Measurements from ENCODE around the gene PPM1F.

PPM1F gene

GRCh38 chr22:21952586-21953571, at the start of gene PPM1F:
TSS of gene PPM1F (minus strand) at chr22:21952848. CDS start at chr22:21946048, 6,800 bp downstream.
- Histone ChIP-seq H3K4me3 (ENCODE audit: low read depth, low read length) (peak within 1 kb of the TSS; percentile 82), H3K79me2 (ENCODE audit: control insufficient read depth, insufficient read depth, low read length, unreplicated experiment) (peaks cover 12% of the 10 kb centered on the region), H3K36me3 (ENCODE audit: insufficient read depth, low read length) (no peaks in the 10 kb centered on the region), H3K4me1 (ENCODE audit: control insufficient read depth, insufficient read depth, low read length, unreplicated experiment) (peaks cover under 1% of the 10 kb centered on the region), H2AFZ (ENCODE audit: low read length, unreplicated experiment) (no peak within 1 kb of the TSS), H3K27ac (ENCODE audit: low read depth, low read length) (no peak within 1 kb of the TSS), H3K27me3 (ENCODE audit: insufficient read depth, low read length) (no peaks in the 10 kb centered on the region)

GRCh38 chr22:22001664-22002525, 49.2 kb upstream of the PPM1F start:
- H3K4me3 ChIP-seq (ENCODE audit: low read depth, low read length), result no peak overlapping the region
- no peaks in the 10 kb centered on the region for H3K79me2 ChIP-seq (ENCODE audit: control insufficient read depth, insufficient read depth, low read length, unreplicated experiment)
- H3K27me3 ChIP-seq (ENCODE audit: insufficient read depth, low read length), result peaks cover 9% of the 10 kb centered on the region
- no peaks in the 10 kb centered on the region for H3K36me3 ChIP-seq (ENCODE audit: insufficient read depth, low read length)
- H3K4me1 ChIP-seq (ENCODE audit: control insufficient read depth, insufficient read depth, low read length, unreplicated experiment), result no peaks in the 10 kb centered on the region
- no peak overlapping the region for H2AFZ ChIP-seq (ENCODE audit: low read length, unreplicated experiment)
- H3K27ac ChIP-seq (ENCODE audit: low read depth, low read length), result no peak overlapping the region

- no peaks in the 10 kb centered on the region for H3K36me3 ChIP-seq (ENCODE audit: insufficient read depth, low read length)
- no peak overlapping the region for H3K4me3 ChIP-seq (ENCODE audit: low read depth, low read length)
- no peak overlapping the region for H3K27ac ChIP-seq (ENCODE audit: low read depth, low read length)
- no peaks in the 10 kb centered on the region for H3K79me2 ChIP-seq (ENCODE audit: control insufficient read depth, insufficient read depth, low read length, unreplicated experiment)
- H3K27me3 ChIP-seq (ENCODE audit: insufficient read depth, low read length), result peaks cover 9% of the 10 kb centered on the region
- H2AFZ ChIP-seq (ENCODE audit: low read length, unreplicated experiment), result no peak overlapping the region
- H3K4me1 ChIP-seq (ENCODE audit: control insufficient read depth, insufficient read depth, low read length, unreplicated experiment), result no peaks in the 10 kb centered on the region
Measured at GRCh38 chr22:21998595-21999247, 46.1 kb upstream of the PPM1F start.

- Histone ChIP-seq H2AFZ (ENCODE audit: low read length, unreplicated experiment) (no peak overlapping the region), H3K4me1 (ENCODE audit: control insufficient read depth, insufficient read depth, low read length, unreplicated experiment) (no peaks in the 10 kb centered on the region), H3K79me2 (ENCODE audit: control insufficient read depth, insufficient read depth, low read length, unreplicated experiment) (no peaks in the 10 kb centered on the region), H3K4me3 (ENCODE audit: low read depth, low read length) (no peak overlapping the region), H3K27ac (ENCODE audit: low read depth, low read length) (no peak overlapping the region), H3K36me3 (ENCODE audit: insufficient read depth, low read length) (no peaks in the 10 kb centered on the region), H3K27me3 (ENCODE audit: insufficient read depth, low read length) (peaks cover 11% of the 10 kb centered on the region)
Measured at GRCh38 chr22:21996175-21996720, 43.6 kb upstream of the PPM1F start.

GRCh38 chr22:21995660-21996059, 43.0 kb upstream of the PPM1F start:
- Histone ChIP-seq H3K79me2 (ENCODE audit: control insufficient read depth, insufficient read depth, low read length, unreplicated experiment) (no peaks in the 10 kb centered on the region), H3K36me3 (ENCODE audit: insufficient read depth, low read length) (no peaks in the 10 kb centered on the region), H2AFZ (ENCODE audit: low read length, unreplicated experiment) (no peak overlapping the region), H3K4me1 (ENCODE audit: control insufficient read depth, insufficient read depth, low read length, unreplicated experiment) (no peaks in the 10 kb centered on the region), H3K27me3 (ENCODE audit: insufficient read depth, low read length) (peaks cover 5% of the 10 kb centered on the region; the same call in 1 of the 2 replicates), H3K27ac (ENCODE audit: low read depth, low read length) (no peak overlapping the region), H3K4me3 (ENCODE audit: low read depth, low read length) (no peak overlapping the region)

- 0 out of 2 replicates have a peak, but pooled peaks cover 3% of the 10 kb centered on the region for H3K27me3 ChIP-seq (ENCODE audit: insufficient read depth, low read length)
- H3K36me3 ChIP-seq (ENCODE audit: insufficient read depth, low read length), result no peaks in the 10 kb centered on the region
- H2AFZ ChIP-seq (ENCODE audit: low read length, unreplicated experiment), result no peak overlapping the region
- no peaks in the 10 kb centered on the region for H3K79me2 ChIP-seq (ENCODE audit: control insufficient read depth, insufficient read depth, low read length, unreplicated experiment)
- H3K4me3 ChIP-seq (ENCODE audit: low read depth, low read length), result no peak overlapping the region
- H3K4me1 ChIP-seq (ENCODE audit: control insufficient read depth, insufficient read depth, low read length, unreplicated experiment), result no peaks in the 10 kb centered on the region
- no peak overlapping the region for H3K27ac ChIP-seq (ENCODE audit: low read depth, low read length)
Measured at GRCh38 chr22:21994881-21995444, 42.3 kb upstream of the PPM1F start.

- Histone ChIP-seq H2AFZ (ENCODE audit: low read length, unreplicated experiment) (no peak overlapping the region), H3K4me1 (ENCODE audit: control insufficient read depth, insufficient read depth, low read length, unreplicated experiment) (no peaks in the 10 kb centered on the region), H3K27ac (ENCODE audit: low read depth, low read length) (no peak overlapping the region), H3K27me3 (ENCODE audit: insufficient read depth, low read length) (peaks cover 7% of the 10 kb centered on the region; the same call in 1 of the 2 replicates), H3K36me3 (ENCODE audit: insufficient read depth, low read length) (no peaks in the 10 kb centered on the region), H3K79me2 (ENCODE audit: control insufficient read depth, insufficient read depth, low read length, unreplicated experiment) (no peaks in the 10 kb centered on the region), H3K4me3 (ENCODE audit: low read depth, low read length) (no peak overlapping the region)
Measured at GRCh38 chr22:21992593-21993237, 40.1 kb upstream of the PPM1F start.

GRCh38 chr22:21991774-21992173, 39.1 kb upstream of the PPM1F start:
- Histone ChIP-seq H3K36me3 (ENCODE audit: insufficient read depth, low read length) (no peaks in the 10 kb centered on the region), H2AFZ (ENCODE audit: low read length, unreplicated experiment) (no peak overlapping the region), H3K79me2 (ENCODE audit: control insufficient read depth, insufficient read depth, low read length, unreplicated experiment) (no peaks in the 10 kb centered on the region), H3K27me3 (ENCODE audit: insufficient read depth, low read length) (peaks cover 7% of the 10 kb centered on the region; the same call in 1 of the 2 replicates), H3K4me1 (ENCODE audit: control insufficient read depth, insufficient read depth, low read length, unreplicated experiment) (no peaks in the 10 kb centered on the region), H3K4me3 (ENCODE audit: low read depth, low read length) (no peak overlapping the region), H3K27ac (ENCODE audit: low read depth, low read length) (no peak overlapping the region)

- Histone ChIP-seq H3K27me3 (ENCODE audit: insufficient read depth, low read length) (peaks cover 7% of the 10 kb centered on the region; the same call in 1 of the 2 replicates), H3K79me2 (ENCODE audit: control insufficient read depth, insufficient read depth, low read length, unreplicated experiment) (no peaks in the 10 kb centered on the region), H3K4me3 (ENCODE audit: low read depth, low read length) (no peak overlapping the region), H2AFZ (ENCODE audit: low read length, unreplicated experiment) (no peak overlapping the region), H3K36me3 (ENCODE audit: insufficient read depth, low read length) (no peaks in the 10 kb centered on the region), H3K4me1 (ENCODE audit: control insufficient read depth, insufficient read depth, low read length, unreplicated experiment) (no peaks in the 10 kb centered on the region), H3K27ac (ENCODE audit: low read depth, low read length) (no peak overlapping the region)
Measured at GRCh38 chr22:21991304-21991596, 38.6 kb upstream of the PPM1F start.
